Adrenal gland (tissue), 12 donors: ENCODE results near the gene SLC6A18. TPM values are rescaled to one million over a fixed set of nuclear protein-coding genes. Genes with fewer than 3 reads are reported as not detected.

Experiments used
- DNase-seq, 7 donors: peaks; one replicate each; pipeline ENCODE4 v3.0.0-alpha.2; 2019 to 2020
- H3K27ac ChIP-seq, 5 donors: fragments of 200-600 bp; sonication (generic) in 4 of 5; 1 replicate in 3 of 5; 2 replicates in 2 of 5; pipeline versions ENCODE4 v1.5.1 to v1.8.0; 2016 to 2020; ENCODE audit warnings: mild to moderate bottlenecking in 1 of 5
- H3K27me3 ChIP-seq: fragments of 200-600 bp; 2 replicates; pipeline ENCODE4 v1.8.0; 2021
- H3K36me3 ChIP-seq, 2 donors: fragments of 200-600 bp; replicated peaks in 1 of 2; 1 replicate in 1 of 2; 2 replicates in 1 of 2; pipeline versions ENCODE4 v1.5.1 to v1.8.0; 2018 to 2022
- H3K4me1 ChIP-seq, 2 donors: fragments of 200-600 bp; replicated peaks in 1 of 2; 1 replicate in 1 of 2; 2 replicates in 1 of 2; pipeline versions ENCODE4 v1.5.1 to v1.8.0; 2018 to 2021
- H3K4me3 ChIP-seq, 4 donors: fragments of 200-600 bp; sonication (generic) in 3 of 4; one replicate each; pipeline ENCODE4 v1.5.1; 2016 to 2018
- H3K9me3 ChIP-seq, 3 donors: fragments of 200-600 bp; sonication (generic) in 1 of 3; replicated peaks in 1 of 3; 1 replicate in 2 of 3; 2 replicates in 1 of 3; pipeline versions ENCODE4 v1.5.1 to v1.8.0; 2016 to 2021
- CTCF ChIP-seq, 6 experiments: fragments of 450-650 bp in 4 of 6; fragments of 200-600 bp in 2 of 6; sonication (generic) in 1 of 6; IDR thresholded peaks; 1 replicate in 5 of 6; 2 replicates in 1 of 6; pipeline versions ENCODE4 v1.5.1 to v1.8.0; 2016 to 2021; ENCODE audit warnings: antibody characterized with exemption in 6 of 6, mild to moderate bottlenecking in 2 of 6, moderate library complexity in 1 of 6
- POLR2A ChIP-seq, 2 donors: fragments of 450-650 bp; IDR thresholded peaks; one replicate each; pipeline ENCODE4 v1.6.1; 2017; ENCODE audit warnings: antibody characterized with exemption in 2 of 2, mild to moderate bottlenecking in 2 of 2, moderate library complexity in 1 of 2
- WGBS, 4 donors: extraction: QIAGEN DNeasy Blood & Tissue Kit in 2 of 4; methylation state at CpG; one replicate each; pipeline versions ENCODE4 v1.1.5 to v1.1.7; 2013 to 2017; 5-methylcytosine and 5-hydroxymethylcytosine counted together
- intact Hi-C, 2 donors: fragments of 100-400 bp; cut with DNase I; formaldehyde crosslinking; loops; one replicate each; pipeline versions ENCODE4 v1.14.1 to v1.15.0; 2022 to 2023
- polyA plus RNA-seq, 3 donors: library from polyadenylated mRNA; stranded (reverse); fragments of 200-250 nt in 2 of 3; fragments of 350-450 nt in 1 of 3; fragmentation: Illumina TruSeq in 1 of 3; extraction: RNeasy Lipid Tissue Mini Kit (QIAGEN cat#74804) in 1 of 3; gene quantifications; one replicate each; pipeline ENCODE4 v1.2.3, GENCODE V29; 2013 to 2014
- total RNA-seq, 9 donors: library from RNA; depleted of rRNA in 4 of 9; stranded (reverse); fragments of >200 nt in 4 of 9; fragments of 120-200 nt in 1 of 9; fragmentation: NEBNext Ultra II Directional in 1 of 9; extraction: Animal tissue kit (Norgen Biotek cat#: 25700) in 1 of 9; gene quantifications; one replicate each; pipeline versions ENCODE4 v1.1.0 to v1.2.4, GENCODE V29; 2013 to 2023
- donor health status: healthy with polysubstance abuse.
- donor health status: Bipolar disorder and iron deficiency.
- donor health status: DM: yes; HTN: yes; CAD: no.
- donor health status: DM: no; HTN: no; CAD: no.
- donor health status: DM: no; HTN: no; CAD: no.
- donor health status: DM: yes; HTN: yes; CAD: no.

Gene SLC6A18
- total and polyA plus RNA-seq, 12 donors, result not detected

DNA sequence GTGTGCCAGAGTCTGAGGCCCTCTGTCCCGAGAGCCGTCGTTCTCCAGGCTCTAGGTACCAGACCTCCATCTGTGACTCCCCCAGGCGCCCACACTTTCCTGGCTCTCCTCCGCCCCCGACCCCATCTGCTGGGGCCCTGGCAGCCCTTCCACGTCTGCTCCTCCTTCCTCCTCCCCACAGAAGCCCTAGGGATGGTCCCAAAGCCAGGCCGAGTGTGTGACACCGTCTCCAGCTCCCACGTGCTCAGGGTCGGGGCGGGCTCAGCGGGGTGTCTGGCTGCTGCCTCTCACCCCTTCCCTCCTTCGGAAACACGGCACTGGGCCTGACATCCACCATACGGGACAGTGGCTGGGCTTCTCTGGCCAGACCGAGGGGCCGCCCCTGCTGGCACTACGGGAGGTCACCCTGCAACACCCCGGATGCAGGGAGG lies 44.3 kb upstream of the SLC6A18 start:
- intact Hi-C loops, result no loop called here
- Histone ChIP-seq H3K9me3 (no peaks in the 10 kb centered on the region), H3K4me1 (peaks cover 0 to 5% of the 10 kb centered on the region in 2 donors), H3K36me3 (no peaks in the 10 kb centered on the region), H3K27ac (no peak overlapping the region), H3K4me3 (no peak overlapping the region), H3K27me3 (no peaks in the 10 kb centered on the region)
- peak in 1 of 7 donors; percentile 11 for DNase-seq
- WGBS, 4 donors, result 71 to 83% (median 76%) methylated on average over 16 to 20 of the region's 20 CpGs
- TF ChIP-seq CTCF (IDR thresholded peaks at IDR 0.05) (no peak), POLR2A (IDR thresholded peaks at IDR 0.05) (no peak)

- H3K27me3 ChIP-seq, result no peaks in the 10 kb centered on the region
- no peaks in the 10 kb centered on the region for H3K36me3 ChIP-seq
- WGBS, 4 donors, result 58 to 77% (median 62%) methylated on average over 15 to 27 of the region's 27 CpGs
- intact Hi-C loops, result no loop called here
- no peaks in the 10 kb centered on the region for H3K9me3 ChIP-seq
- TF ChIP-seq CTCF (IDR thresholded peaks at IDR 0.05) (no peak), POLR2A (IDR thresholded peaks at IDR 0.05) (no peak)
- H3K27ac ChIP-seq, result no peak overlapping the region
- peaks cover 0 to 5% of the 10 kb centered on the region in 2 donors for H3K4me1 ChIP-seq
- DNase-seq, result peak in 6 of 7 donors; percentile 42 to 73 (median 62)
- H3K4me3 ChIP-seq, result no peak overlapping the region
Measured at GRCh38 chr5:1181451-1182359, 43.5 kb upstream of the SLC6A18 start.

GRCh38 chr5:1182360-1182632 lies 42.9 kb upstream of the SLC6A18 start:
- intact Hi-C loops, result no loop called here
- no peak overlapping the region for H3K27ac ChIP-seq
- H3K4me1 ChIP-seq, result peaks cover 0 to 5% of the 10 kb centered on the region in 2 donors
- H3K36me3 ChIP-seq, result no peaks in the 10 kb centered on the region
- DNase-seq, result peak in 1 of 7 donors; percentile 8
- no peaks in the 10 kb centered on the region for H3K27me3 ChIP-seq
- no peaks in the 10 kb centered on the region for H3K9me3 ChIP-seq
- TF ChIP-seq POLR2A (IDR thresholded peaks at IDR 0.05) (no peak), CTCF (IDR thresholded peaks at IDR 0.05) (no peak)
- WGBS, 4 donors, result 70 to 91% (median 82%) methylated on average over 3 to 7 of the region's 7 CpGs
- H3K4me3 ChIP-seq, result no peak overlapping the region

DNA sequence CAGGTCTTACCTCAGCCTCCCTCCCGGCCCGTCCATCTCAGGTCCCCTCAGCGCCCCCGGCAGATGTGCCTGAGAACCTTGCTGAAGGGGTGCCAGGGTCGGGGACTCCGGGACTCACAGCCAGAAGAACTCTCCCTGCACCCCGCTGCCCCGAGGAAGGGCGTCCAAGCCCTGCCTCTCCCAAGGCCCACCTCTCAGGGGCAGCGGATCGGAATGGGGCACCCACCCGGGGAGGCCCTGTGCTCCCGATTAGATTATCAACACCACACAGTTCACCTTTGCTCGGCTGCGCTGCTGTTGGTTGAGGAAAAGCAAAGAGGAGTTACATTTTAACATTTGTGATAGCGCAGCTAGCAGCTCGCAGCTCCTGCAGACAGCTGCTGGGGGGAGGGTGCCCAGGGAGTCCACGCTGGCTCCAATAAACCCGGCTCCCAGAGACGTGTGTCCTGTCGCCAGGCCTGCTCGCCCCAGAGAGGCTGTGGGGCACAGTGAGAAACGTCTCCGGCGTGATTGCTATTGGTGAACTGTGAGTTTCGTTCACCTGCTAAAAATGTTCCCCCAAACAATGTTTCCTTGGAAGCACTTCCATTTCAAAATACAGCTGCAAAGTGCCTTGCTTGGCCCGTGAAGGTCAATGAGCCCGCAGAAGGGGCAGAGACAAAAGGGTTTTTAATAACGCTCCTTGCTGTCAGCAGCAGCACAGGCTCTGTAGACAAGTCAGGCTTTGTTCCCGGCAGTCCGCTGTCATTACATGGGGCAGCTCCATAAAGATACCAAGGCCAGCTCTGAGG lies 42.4 kb upstream of the SLC6A18 start:
- peaks cover 0 to 5% of the 10 kb centered on the region in 2 donors for H3K4me1 ChIP-seq
- no peak overlapping the region for H3K4me3 ChIP-seq
- intact Hi-C loops, result no loop called here
- no peak overlapping the region for H3K27ac ChIP-seq
- H3K27me3 ChIP-seq, result peaks cover 1% of the 10 kb centered on the region
- 77 to 86% (median 83%) methylated on average over 17 to 31 of the region's 31 CpGs for whole genome bisulfite sequencing, 4 donors
- DNase-seq, result peak in 1 of 7 donors; percentile 11
- H3K9me3 ChIP-seq, result no peaks in the 10 kb centered on the region
- H3K36me3 ChIP-seq, result no peaks in the 10 kb centered on the region
- TF ChIP-seq POLR2A (IDR thresholded peaks at IDR 0.05), result no peak
- no peak for TF ChIP-seq CTCF (IDR thresholded peaks at IDR 0.05)
